Loucy (cell line): ENCODE data around the gene CXCR6.

ENCODE experiments used
- H2AFZ ChIP-seq: fragments of 200-600 bp; sonication (generic); 2 replicates; pipeline ENCODE4 v1.6.0; 2016; ENCODE audit warnings: antibody characterized with exemption, mild to moderate bottlenecking, low read length, moderate library complexity
- H3F3A ChIP-seq: fragments of 200-600 bp; 2 replicates; pipeline ENCODE4 v1.6.0; 2016; ENCODE audit warnings: antibody characterized with exemption, low read depth, mild to moderate bottlenecking
- H3K27me3 ChIP-seq: fragments of 200-600 bp; sonication (generic); 2 replicates; pipeline ENCODE4 v1.6.1; 2014; ENCODE audit warnings: low read length, mild to moderate bottlenecking; ENCODE audit not compliant: insufficient read depth, poor library complexity, severe bottlenecking
- H3K36me3 ChIP-seq: fragments of 200-600 bp; sonication (generic); 2 replicates; pipeline ENCODE4 v1.6.1; 2016; ENCODE audit warnings: low read length; ENCODE audit not compliant: insufficient read depth
- H3K4me1 ChIP-seq: fragments of 200-600 bp; sonication (generic); 2 replicates; pipeline ENCODE4 v1.5.1; 2014; ENCODE audit warnings: low read length, mild to moderate bottlenecking; ENCODE audit not compliant: insufficient read depth, poor library complexity, severe bottlenecking
- H3K4me2 ChIP-seq: fragments of 200-600 bp; sonication (generic); 2 replicates; pipeline ENCODE4 v1.6.0; 2014; ENCODE audit warnings: antibody characterized with exemption, low read length, low read depth, mild to moderate bottlenecking; ENCODE audit not compliant: poor library complexity, severe bottlenecking
- H3K4me3 ChIP-seq: fragments of 200-600 bp; sonication (generic); 2 replicates; pipeline ENCODE4 v1.5.1; 2014; ENCODE audit warnings: low read length, mild to moderate bottlenecking, mixed read lengths; ENCODE audit not compliant: poor library complexity, severe bottlenecking
- H3K79me2 ChIP-seq: fragments of 200-600 bp; sonication (generic); 2 replicates; pipeline ENCODE4 v1.6.1; 2014; ENCODE audit warnings: low read length; ENCODE audit not compliant: insufficient read depth
- H3K9ac ChIP-seq: fragments of 200-600 bp; sonication (generic); 2 replicates; pipeline ENCODE4 v1.6.0; 2014; ENCODE audit warnings: mild to moderate bottlenecking, low read depth, low read length, moderate library complexity; ENCODE audit not compliant: poor library complexity, severe bottlenecking
- H3K9me2 ChIP-seq: fragments of 200-600 bp; sonication (generic); replicated peaks from 2 replicates; pipeline ENCODE4 v1.6.1; 2016; ENCODE audit warnings: low read depth, low read length, mixed read lengths
- H3K9me3 ChIP-seq: fragments of 200-600 bp; sonication (generic); 2 replicates; pipeline ENCODE4 v1.6.1; 2014; ENCODE audit warnings: mild to moderate bottlenecking, antibody characterized with exemption, low read length, low read depth; ENCODE audit not compliant: insufficient read depth
- H4K20me1 ChIP-seq: fragments of 200-600 bp; sonication (generic); 2 replicates; pipeline ENCODE4 v1.6.0; 2014; ENCODE audit warnings: antibody characterized with exemption, low read length, mild to moderate bottlenecking; ENCODE audit not compliant: insufficient read depth, poor library complexity, severe bottlenecking
- EZH2phosphoT487 ChIP-seq: fragments of 200-600 bp; IDR thresholded peaks from 2 replicates; pipeline ENCODE4 v1.6.1; 2018; ENCODE audit warnings: antibody characterized with exemption, mild to moderate bottlenecking, moderate library complexity, borderline replicate concordance
- TF ChIP-seq, protein P1 (sequence below): fragments of 200-600 bp; sonication (generic); conservative IDR thresholded peaks from 2 replicates; pipeline ENCODE4 v1.5.1; 2014; ENCODE audit warnings: mild to moderate bottlenecking, antibody characterized with exemption, low read length

The CXCR6 gene

DNA sequence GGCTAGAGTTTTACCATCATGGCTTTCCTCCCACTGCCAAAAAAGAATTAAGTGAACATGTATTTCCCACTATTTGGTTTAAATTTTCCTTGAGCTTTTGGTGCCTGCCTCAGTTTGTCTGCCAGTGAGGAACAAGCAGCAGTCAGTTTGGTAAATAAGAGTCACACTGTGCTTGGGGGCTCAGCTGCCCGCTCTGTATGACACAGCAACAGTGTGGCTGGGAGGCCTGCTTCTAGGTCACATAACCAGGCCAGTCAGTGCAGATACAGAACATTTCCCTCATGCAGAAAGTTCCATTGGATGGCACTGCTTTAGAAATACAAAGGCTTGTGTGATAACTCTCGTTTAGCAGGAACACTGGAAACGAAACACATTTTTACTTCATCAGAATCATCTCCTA lies 26.7 kb downstream of the CXCR6 start:
- TF ChIP-seq, protein P1, sequence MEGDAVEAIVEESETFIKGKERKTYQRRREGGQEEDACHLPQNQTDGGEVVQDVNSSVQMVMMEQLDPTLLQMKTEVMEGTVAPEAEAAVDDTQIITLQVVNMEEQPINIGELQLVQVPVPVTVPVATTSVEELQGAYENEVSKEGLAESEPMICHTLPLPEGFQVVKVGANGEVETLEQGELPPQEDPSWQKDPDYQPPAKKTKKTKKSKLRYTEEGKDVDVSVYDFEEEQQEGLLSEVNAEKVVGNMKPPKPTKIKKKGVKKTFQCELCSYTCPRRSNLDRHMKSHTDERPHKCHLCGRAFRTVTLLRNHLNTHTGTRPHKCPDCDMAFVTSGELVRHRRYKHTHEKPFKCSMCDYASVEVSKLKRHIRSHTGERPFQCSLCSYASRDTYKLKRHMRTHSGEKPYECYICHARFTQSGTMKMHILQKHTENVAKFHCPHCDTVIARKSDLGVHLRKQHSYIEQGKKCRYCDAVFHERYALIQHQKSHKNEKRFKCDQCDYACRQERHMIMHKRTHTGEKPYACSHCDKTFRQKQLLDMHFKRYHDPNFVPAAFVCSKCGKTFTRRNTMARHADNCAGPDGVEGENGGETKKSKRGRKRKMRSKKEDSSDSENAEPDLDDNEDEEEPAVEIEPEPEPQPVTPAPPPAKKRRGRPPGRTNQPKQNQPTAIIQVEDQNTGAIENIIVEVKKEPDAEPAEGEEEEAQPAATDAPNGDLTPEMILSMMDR = no peak
- no peaks in the 10 kb centered on the region for H3K79me2 ChIP-seq
- H3K9me3 ChIP-seq = no peaks in the 10 kb centered on the region
- H3F3A ChIP-seq = no peaks in the 10 kb centered on the region
- no peak overlapping the region for H3K9ac ChIP-seq
- H3K9me2 ChIP-seq = no peaks in the 10 kb centered on the region
- H3K36me3 ChIP-seq = peaks cover 41% of the 10 kb centered on the region; the same call in 1 of the 2 replicates
- no peak overlapping the region for H2AFZ ChIP-seq
- H4K20me1 ChIP-seq = no peaks in the 10 kb centered on the region
- H3K4me1 ChIP-seq = peaks cover 28% of the 10 kb centered on the region
- H3K27me3 ChIP-seq = no peaks in the 10 kb centered on the region
- H3K4me3 ChIP-seq = no peak overlapping the region
- no peak overlapping the region for H3K4me2 ChIP-seq

DNA sequence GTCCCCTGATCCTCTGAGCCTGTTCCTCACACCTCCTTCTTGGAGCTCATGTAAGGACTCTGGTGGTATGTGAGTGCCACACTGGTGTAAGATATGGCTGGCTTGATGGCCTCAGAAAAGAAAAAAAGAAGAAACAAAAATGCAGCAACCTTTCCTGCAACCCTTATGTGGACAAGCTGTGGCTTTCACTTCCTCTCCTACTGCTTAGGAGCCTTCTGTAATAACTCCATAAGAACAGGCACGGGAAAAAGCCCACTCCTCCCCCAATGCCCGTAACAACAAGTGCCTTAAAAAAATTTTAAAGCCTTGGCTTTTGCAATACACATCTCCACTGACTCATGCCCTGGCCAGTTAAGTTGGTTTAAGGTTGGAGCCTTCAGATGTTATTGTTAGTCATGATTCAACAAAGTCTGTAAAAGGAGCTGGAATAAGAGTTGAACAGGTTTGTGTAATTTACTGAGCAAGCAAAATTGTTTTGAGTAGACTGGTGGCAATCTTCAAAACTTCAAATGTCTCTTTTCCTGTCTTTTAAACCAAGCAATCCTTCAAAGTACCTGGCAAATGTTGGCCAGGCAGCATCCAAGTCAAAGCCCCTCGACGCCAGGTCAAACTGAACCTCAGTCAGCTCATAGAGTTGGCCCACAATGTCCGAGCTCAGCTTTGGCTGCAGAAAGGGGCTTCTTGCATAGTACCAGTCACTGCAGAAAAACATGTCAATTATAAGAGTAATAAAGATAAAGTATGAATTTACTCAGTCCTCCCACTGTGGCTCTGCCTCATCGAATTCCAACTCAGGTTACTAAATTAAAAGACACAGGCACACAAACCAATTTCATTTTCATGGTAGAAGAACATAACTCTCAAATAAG lies 29.5 kb downstream of the CXCR6 start:
- Histone ChIP-seq H2AFZ (no peak overlapping the region), H3K9me3 (no peaks in the 10 kb centered on the region), H3K4me3 (no peak overlapping the region), H3K4me2 (no peak overlapping the region), H3K9ac (no peak overlapping the region), H3K4me1 (peaks cover 51% of the 10 kb centered on the region), H3K36me3 (peaks cover 22% of the 10 kb centered on the region; the same call in 1 of the 2 replicates), H3K79me2 (no peaks in the 10 kb centered on the region), H3K27me3 (no peaks in the 10 kb centered on the region), H3K9me2 (no peaks in the 10 kb centered on the region), H4K20me1 (no peaks in the 10 kb centered on the region), H3F3A (peaks cover 8% of the 10 kb centered on the region; the same call in 1 of the 2 replicates)
- TF ChIP-seq EZH2phosphoT487 = no peak
- TF ChIP-seq, protein P1 = no peak

DNA sequence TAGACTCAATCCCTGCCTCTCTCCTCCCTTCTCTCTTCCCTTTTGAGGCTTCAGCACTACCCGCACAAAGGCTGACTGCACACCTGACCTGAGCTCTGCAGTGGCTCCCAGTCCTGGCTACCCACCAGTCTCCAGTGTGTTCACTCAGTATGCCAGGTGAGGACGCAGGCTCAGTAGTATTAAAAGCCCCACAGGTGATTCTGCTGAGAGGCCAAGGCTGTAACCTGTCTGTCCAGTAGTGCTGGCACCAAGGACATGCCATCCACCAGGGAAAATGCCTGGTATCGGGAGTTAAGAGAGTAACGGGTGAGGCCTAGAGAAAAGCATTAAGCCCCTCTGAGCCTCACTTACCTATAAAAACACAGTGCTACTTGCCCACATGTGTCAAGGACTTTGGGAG lies 31.4 kb downstream of the CXCR6 start:
- TF ChIP-seq, protein P1 = no peak
- TF ChIP-seq EZH2phosphoT487 = no peak
- H3K4me1 ChIP-seq = peaks cover 50% of the 10 kb centered on the region
- peaks cover 21% of the 10 kb centered on the region for H3K36me3 ChIP-seq

More for the DNA sequence above, 31.4 kb downstream of the CXCR6 start:
- no peak overlapping the region for H3K4me3 ChIP-seq
- no peak overlapping the region for H3K9ac ChIP-seq
- no peaks in the 10 kb centered on the region for H3K9me2 ChIP-seq
- H3K27me3 ChIP-seq = no peaks in the 10 kb centered on the region
- no peaks in the 10 kb centered on the region for H3K9me3 ChIP-seq
- no peak overlapping the region for H3K4me2 ChIP-seq
- no peak overlapping the region for H2AFZ ChIP-seq
- H4K20me1 ChIP-seq = no peaks in the 10 kb centered on the region
- no peaks in the 10 kb centered on the region for H3K79me2 ChIP-seq
- peaks cover 8% of the 10 kb centered on the region; the same call in 1 of the 2 replicates for H3F3A ChIP-seq
